Fibroblast of skin of scalp (primary cell): ENCODE results near the gene KIAA0753.
"Not testable (repeated sequence)": the region's sequence is repeated elsewhere in the genome, so short reads cannot be mapped to it uniquely, and the experiment has no call there.

Experiments used
- DNase-seq: peaks from one replicate; pipeline ENCODE4 v3.0.0-alpha.2; 2013

KIAA0753 gene

DNA sequence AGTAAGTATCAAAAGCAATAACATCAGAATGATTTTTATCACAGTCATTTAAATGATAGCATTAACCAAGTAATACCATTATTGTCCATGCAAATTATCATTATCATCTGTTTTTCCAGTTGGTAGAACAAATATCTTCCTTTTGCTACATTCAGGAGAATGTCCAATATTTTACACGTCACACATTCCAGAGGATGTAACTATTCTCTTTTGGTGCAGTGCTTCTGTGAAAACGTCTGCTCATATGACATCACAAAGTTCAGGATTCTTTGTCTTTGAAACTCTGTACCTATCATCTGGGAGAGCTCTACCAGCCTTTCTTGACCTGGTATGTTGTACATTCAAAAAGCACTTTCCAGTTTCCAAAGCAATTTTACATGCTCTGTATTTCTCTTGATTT lies 44.0 kb downstream of the KIAA0753 start:
- no peak for DNase-seq

- no peak for DNase-seq
Observed at GRCh38 chr17:6596081-6596480, 44.4 kb downstream of the KIAA0753 start.

GRCh38 chr17:6593371-6593770 lies 47.1 kb downstream of the KIAA0753 start:
- DNase-seq = not testable (repeated sequence)

DNA sequence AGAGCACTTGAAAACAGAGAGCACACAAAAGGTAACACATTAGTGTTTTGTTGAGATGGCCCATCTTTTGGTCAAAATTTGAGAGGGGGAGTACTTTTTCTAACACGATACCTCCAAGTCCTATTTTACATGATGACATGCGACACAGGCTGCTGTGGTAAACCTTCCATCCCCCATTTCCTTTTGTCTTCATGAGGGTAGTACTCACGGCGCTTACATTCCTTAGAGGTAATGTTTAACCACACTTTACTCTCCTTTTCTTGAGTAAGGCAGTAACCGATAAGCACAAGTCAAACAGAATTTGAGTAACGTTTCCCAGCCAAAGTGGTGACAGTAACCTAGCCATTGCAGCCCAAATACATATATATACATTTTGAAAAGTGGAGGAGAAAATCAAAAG lies 48.3 kb downstream of the KIAA0753 start:
- DNase-seq = no peak

- peak; percentile 82 for DNase-seq
Observed at GRCh38 chr17:6591599-6592158, 48.8 kb downstream of the KIAA0753 start.

DNA sequence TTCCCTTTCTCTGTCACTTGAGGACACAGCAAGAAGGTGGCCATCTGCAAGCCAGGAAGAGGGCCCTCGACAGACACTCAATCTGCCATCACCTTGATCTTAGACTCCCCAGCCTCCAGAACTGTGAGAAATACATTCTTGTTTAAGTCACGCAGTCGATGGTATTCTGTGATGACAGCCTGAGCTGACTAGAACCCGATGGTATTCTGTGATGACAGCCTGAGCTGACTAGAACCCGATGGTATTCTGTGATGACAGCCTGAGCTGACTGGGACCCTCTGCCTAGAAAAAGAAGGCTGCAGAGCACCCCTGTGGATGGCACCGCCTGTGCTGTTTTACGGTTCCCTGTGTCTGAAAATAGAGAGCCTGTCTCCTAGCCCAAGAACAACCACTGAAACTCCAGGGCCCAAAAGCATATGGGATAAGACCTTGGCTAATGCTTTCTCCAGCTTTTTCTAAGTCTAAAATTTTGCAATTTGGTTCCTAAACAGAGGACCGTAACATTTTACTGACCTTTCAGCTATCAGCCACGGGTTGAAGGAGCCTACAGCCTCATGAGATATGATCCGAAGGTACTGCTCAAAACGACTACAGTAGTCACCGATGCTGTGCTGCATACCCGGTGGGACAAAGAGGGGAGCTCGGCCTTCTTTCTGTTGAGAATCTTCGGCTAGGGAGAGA lies 51.1 kb downstream of the KIAA0753 start:
- peak; percentile 52 for DNase-seq

- no peak for DNase-seq
Observed at GRCh38 chr17:6588165-6588564, 52.3 kb downstream of the KIAA0753 start.

- DNase-seq = no peak
Observed at GRCh38 chr17:6587310-6587709, 53.2 kb downstream of the KIAA0753 start.

GRCh38 chr17:6583411-6583810 lies 57.1 kb downstream of the KIAA0753 start:
- no peak for DNase-seq

GRCh38 chr17:6580625-6581024 lies 59.9 kb downstream of the KIAA0753 start:
- no peak for DNase-seq

- no peak for DNase-seq
Observed at GRCh38 chr17:6578491-6578890, 62.0 kb downstream of the KIAA0753 start.

DNA sequence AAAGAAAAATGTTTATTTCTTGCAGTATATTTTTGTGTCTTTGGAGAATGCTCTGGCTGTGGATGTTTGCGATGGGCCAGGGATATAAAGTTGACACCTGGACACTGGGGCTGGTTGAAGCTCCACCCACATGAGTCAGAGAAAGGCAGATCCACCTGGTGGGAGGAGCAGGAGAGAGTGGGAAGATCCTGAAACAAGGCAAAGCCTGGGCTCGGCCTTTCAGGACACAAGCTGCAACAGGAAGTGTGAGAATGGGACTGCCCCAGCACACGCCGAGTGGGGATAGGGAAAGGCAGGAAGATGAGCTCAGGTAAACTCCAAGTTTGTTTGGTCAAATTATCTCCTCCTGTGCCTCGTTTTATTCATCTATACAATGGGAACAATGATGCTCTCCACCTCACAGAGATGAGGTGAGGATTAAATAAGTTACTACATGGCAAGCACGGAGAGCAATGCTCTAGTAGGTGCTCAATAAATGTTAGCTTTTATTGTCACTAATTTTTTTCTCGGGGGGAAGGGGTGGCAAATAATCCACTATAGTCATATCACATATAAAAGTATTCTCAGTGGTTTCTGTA lies 62.7 kb downstream of the KIAA0753 start:
- no peak for DNase-seq

DNA sequence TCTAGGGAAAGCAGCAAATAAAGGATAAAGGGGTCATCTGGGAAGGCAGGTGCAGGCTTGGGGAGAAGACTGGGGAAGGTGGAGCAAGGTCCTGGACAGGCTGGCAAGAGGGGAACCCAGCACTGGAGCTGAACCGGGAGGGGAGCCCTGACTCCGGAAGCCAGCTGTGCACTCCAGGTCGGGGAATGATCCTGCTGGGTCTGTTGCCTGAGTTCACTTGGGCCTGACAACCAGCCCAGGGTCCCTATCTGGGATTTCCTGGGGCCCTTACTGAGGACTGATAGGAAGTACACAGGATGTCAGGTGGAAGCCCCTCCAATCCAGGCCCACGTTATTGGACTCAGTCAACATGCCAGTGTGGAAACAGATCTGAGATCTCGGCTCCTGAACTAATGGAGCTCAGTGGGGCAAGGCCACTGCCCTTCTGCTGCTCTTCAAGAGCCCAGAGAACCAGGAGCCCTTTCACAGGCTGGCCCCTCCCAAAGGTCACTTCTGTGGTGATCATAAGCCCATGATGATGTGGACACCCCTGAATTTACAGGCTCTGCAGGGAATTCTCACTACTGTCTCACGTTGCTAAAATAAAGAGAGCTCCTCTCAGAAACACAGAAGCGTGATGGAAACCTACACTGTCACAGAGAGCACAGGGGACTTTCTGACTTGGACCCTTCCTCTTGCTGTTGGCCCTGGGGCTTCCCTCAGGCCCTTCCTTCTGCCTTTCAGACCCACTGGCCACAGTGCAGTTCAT lies 64.3 kb downstream of the KIAA0753 start:
- no peak for DNase-seq

GRCh38 chr17:6575596-6575988 lies 64.9 kb downstream of the KIAA0753 start:
- no peak for DNase-seq

DNA sequence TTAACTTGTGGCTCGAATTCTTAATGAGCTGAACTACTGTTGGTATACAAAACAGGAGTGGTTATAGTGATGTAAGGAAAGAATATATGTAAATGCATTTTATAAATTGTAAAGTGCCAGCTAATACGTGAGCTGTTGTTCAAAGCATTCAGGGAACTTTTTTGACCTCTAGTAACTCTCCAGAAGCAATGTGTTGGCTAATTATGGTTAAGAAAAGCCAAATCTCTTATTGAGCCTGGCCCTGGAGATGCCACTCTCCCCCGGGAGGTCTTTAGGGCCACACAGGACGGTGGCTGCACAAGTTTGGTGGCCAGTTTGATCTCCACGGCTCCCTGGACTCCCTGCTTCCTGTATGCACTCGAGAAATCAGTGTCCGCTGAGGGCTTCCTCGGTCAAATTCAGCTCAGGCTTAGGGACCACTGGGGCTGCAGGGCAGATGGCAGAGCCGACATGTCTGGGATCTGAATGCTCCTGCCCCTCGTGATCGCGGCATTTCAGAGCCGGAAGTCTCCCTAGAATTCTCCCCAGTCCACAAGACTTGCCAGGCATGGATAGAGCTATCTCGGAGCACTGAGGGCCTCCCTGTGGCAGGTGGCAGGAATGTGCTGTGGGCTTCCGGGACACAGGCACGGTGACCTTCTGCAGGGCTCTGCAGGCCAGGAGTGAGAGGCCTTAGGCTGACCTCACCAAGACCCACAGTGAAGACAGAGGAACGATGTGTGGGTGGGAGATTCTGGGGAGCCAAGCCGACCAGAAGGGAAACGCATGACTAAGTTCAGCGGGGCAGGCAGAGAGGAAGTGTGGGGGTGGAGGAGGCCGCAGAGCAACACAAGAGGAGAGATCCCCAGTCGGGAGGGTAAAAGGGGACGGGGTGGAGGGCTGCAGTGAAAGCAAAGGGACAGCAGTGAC lies 65.6 kb downstream of the KIAA0753 start:
- peak; percentile 40 for DNase-seq

DNA sequence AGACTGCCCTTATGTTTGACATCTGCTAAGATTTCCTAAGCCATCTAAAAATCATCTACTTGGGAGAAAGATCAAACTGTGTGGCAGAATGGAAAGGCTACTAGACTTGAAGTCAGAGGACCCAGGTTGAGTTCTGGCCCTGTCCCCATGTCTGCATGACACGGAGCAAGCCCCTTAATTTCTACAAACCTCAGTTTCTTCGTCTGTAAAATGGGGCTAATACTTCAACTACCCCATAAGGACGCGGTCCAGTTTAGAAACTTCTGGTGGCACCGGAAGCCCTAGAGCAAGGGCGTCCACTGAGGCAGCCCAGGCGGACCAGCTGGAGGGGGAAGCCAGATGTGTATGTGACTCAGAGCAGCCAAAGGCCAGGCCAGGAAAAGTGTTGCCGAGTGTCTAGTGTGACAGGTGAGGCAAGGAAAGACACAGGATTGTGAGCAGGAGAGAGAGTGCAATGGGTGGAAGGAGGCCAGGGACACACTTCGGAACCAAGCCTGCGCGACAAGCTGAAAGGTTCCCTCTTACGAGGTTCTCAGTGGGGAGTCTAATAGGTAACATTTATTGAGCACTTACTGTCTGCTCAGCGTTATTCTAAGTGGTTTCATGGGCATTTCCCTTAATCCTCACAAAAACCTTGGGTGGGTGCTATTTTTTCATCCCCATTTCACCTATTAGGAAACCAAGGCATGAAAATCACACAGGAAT lies 66.4 kb downstream of the KIAA0753 start:
- DNase-seq = no peak

GRCh38 chr17:6573495-6573894 lies 67.0 kb downstream of the KIAA0753 start:
- not testable (repeated sequence) for DNase-seq

DNA sequence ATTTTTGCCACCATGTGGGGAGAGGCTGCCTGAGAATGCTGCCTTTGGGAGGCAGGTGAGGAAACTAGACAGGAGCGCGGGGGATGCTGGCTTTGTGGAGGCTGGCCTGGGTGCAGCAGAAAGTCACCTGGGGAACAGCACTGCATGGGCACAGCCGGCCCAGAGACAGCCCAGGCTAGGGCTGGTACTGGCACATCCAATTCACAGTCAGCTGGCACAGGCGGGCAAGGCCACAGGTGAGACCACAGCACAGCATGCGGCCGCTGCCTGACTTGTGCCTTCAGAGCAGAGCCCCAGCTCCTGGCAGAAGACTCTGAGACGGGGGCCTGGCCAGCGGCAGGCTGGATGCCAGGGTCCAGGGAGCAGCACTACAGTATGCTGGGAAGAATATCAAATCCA lies 67.5 kb downstream of the KIAA0753 start:
- no peak for DNase-seq

DNA sequence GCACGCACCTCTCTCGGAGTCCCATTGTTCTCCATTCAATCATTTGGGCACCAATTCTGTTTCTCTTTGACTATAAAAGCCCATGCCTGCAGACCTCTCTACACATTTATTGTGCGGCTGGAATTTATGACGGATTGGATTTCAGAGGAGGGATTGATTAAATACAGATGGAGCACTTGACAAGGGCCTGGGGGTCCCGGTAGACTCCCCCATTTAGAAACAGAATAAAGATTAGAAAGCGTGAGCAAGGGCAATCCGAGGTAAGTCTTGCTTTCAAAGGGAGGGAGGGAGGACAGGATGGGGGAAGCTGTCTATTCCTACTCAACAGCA lies 69.1 kb downstream of the KIAA0753 start:
- no peak for DNase-seq

GRCh38 chr17:6570731-6571451 lies 69.6 kb downstream of the KIAA0753 start:
- DNase-seq = no peak
